HepG2 (cell line): ENCODE measurements around the gene MKRN2OS. TPM values are rescaled to one million over a fixed set of nuclear protein-coding genes. Genes with fewer than 3 reads are reported as not detected.

Source experiments
- ESRRA ChIP-seq: sonication (generic); formaldehyde crosslinking; IDR thresholded peaks from 2 replicates; pipeline ENCODE4 v1.5.1; 2020; ENCODE audit warnings: mild to moderate bottlenecking, low read depth, missing genetic modification reagents
- FOSL1 ChIP-seq: sonication (generic); formaldehyde crosslinking; IDR thresholded peaks from 2 replicates; pipeline ENCODE4 v1.9.0; 2021; ENCODE audit warnings: missing genetic modification reagents, borderline replicate concordance
- GATAD2A ChIP-seq: IDR thresholded peaks from 2 replicates; pipeline ENCODE4 v1.6.1; 2016
- HOXA7 ChIP-seq: sonication (generic); formaldehyde crosslinking; IDR thresholded peaks from 2 replicates; pipeline ENCODE4 v1.8.1; 2022; ENCODE audit warnings: mild to moderate bottlenecking, missing genetic modification reagents, moderate library complexity
- POLR2AphosphoS5 ChIP-seq: IDR thresholded peaks from 2 replicates; pipeline ENCODE4 v1.6.1; 2012; ENCODE audit warnings: low read depth, low read length
- REXO4 ChIP-seq: sonication (generic); formaldehyde crosslinking; IDR thresholded peaks from 2 replicates; pipeline ENCODE4 v1.8.0; 2022; ENCODE audit warnings: missing genetic modification reagents, mild to moderate bottlenecking, borderline replicate concordance
- SMARCE1 ChIP-seq: fragments of 450-650 bp; IDR thresholded peaks from 2 replicates; pipeline ENCODE4 v1.6.1; 2017; ENCODE audit warnings: borderline replicate concordance
- TEAD2 ChIP-seq: sonication (generic); formaldehyde crosslinking; IDR thresholded peaks from 2 replicates; pipeline ENCODE4 v1.9.0; 2021; ENCODE audit warnings: missing genetic modification reagents
- TSC22D2 ChIP-seq: sonication (generic); formaldehyde crosslinking; IDR thresholded peaks from 2 replicates; pipeline ENCODE4 v1.5.1; 2020; ENCODE audit warnings: missing genetic modification reagents, mild to moderate bottlenecking, borderline replicate concordance
- ZNF441 ChIP-seq: sonication (generic); formaldehyde crosslinking; IDR thresholded peaks from 2 replicates; pipeline ENCODE4 v1.7.0; 2021; ENCODE audit warnings: missing genetic modification reagents, borderline replicate concordance
- ZNF563 ChIP-seq: sonication (generic); formaldehyde crosslinking; IDR thresholded peaks from 2 replicates; pipeline ENCODE4 v1.8.0; 2022; ENCODE audit warnings: mild to moderate bottlenecking, moderate library complexity, missing genetic modification reagents
- ZNF614 ChIP-seq: IDR thresholded peaks from 2 replicates; pipeline ENCODE4 v1.6.1; 2018; ENCODE audit warnings: missing biosample characterization, missing genetic modification reagents, inconsistent platforms, borderline replicate concordance
- ZNF678 ChIP-seq: sonication (generic); formaldehyde crosslinking; IDR thresholded peaks from 2 replicates; pipeline ENCODE4 v1.4.0; 2020; ENCODE audit warnings: mild to moderate bottlenecking, missing genetic modification reagents
- ZNF737 ChIP-seq: sonication (generic); formaldehyde crosslinking; IDR thresholded peaks from 2 replicates; pipeline ENCODE4 v1.5.0; 2020; ENCODE audit warnings: missing genetic modification reagents, mild to moderate bottlenecking, borderline replicate concordance
- polyA plus RNA-seq, 8 experiments: library from polyadenylated mRNA; depleted of rRNA in 3 of 8; stranded (reverse) in 7 of 8; unstranded in 1 of 8; fragments of >200 nt; fragmentation: Illumina TruSeq in 4 of 8; extraction: Trizol in 4 of 8; gene quantifications; 2 replicates each; pipeline versions ENCODE4 v1.2.1 to v1.2.3, GENCODE V29; 2011 to 2016; ENCODE audit warnings: low read depth in 4 of 8, missing spikeins in 1 of 8, mixed read lengths in 1 of 8; ENCODE audit not compliant: insufficient read depth in 1 of 8
- total RNA-seq, 5 experiments: library from RNA; depleted of rRNA; stranded (reverse); fragments of >200 nt; fragmentation: Illumina TruSeq; extraction: Trizol; gene quantifications; 2 replicates each; pipeline ENCODE4 v1.2.3, GENCODE V29; 2016; ENCODE audit warnings: low read depth in 1 of 5
- TF ChIP-seq, protein P1 (sequence below): sonication (generic); formaldehyde crosslinking; IDR thresholded peaks from 2 replicates; pipeline ENCODE4 v1.4.0; 2020; ENCODE audit warnings: mild to moderate bottlenecking, missing genetic modification reagents, borderline replicate concordance
- TF ChIP-seq, protein P2 (sequence below): sonication (generic); formaldehyde crosslinking; IDR thresholded peaks from 2 replicates; pipeline ENCODE4 v1.4.0; 2020; ENCODE audit warnings: missing genetic modification reagents
- TF ChIP-seq, protein P3 (sequence below): IDR thresholded peaks from 2 replicates; pipeline ENCODE4 v1.6.1; 2016; ENCODE audit warnings: low read depth, borderline replicate concordance
- TF ChIP-seq, protein P4 (sequence below): sonication (generic); formaldehyde crosslinking; IDR thresholded peaks from 2 replicates; pipeline ENCODE4 v1.5.1; 2020; ENCODE audit warnings: missing genetic modification reagents, mild to moderate bottlenecking, borderline replicate concordance
- TF ChIP-seq, protein P5 (sequence below): sonication (generic); formaldehyde crosslinking; IDR thresholded peaks from 2 replicates; pipeline ENCODE4 v1.4.0; 2020; ENCODE audit warnings: missing genetic modification reagents, mild to moderate bottlenecking, borderline replicate concordance

MKRN2OS gene
- total and polyA plus RNA-seq, 2 of the 13 experiments (the other 11 are each of a cell fraction or from before 2014, with no cell fraction given), result not detected

DNA sequence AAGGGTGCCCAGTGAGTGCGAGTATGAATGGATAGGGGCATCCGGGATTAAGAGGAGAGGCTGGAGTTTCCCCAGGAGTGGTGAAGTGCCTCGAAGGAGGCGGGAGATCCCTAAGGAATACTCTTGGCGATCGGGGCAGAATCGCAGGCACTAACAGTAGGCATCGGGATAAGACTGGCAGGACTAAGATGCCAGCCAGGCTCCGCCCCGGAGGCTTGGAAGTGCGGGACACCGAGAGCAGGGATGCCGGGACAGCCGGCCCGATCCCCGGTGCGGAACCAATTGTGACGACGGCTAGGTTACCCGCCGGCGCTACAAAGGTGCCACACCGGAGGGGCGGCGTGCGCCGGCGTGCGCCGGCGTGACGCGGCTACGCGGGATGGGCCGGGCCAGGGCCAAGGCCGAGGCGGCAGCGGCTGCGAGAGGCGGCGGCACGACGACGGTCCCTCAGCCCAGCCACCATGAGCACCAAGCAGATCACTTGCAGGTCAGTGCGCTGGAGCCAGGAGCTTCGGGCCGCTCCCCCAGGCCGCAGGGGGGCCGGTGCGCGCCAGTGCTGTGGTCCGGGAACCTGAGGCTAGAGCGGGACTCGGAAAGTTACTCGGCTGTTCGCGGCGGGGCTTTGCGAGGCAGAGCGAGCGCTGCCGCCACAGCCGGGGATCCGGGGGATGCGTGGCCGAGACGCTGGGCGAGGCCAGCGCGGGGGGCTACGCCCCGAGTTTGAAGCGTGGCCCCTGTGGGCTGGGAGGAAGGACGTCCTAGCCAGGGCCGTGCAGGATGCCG lies 11.6 kb upstream of the MKRN2OS start, which contains the start of gene MKRN2 (continued):
- TF ChIP-seq, protein P1, sequence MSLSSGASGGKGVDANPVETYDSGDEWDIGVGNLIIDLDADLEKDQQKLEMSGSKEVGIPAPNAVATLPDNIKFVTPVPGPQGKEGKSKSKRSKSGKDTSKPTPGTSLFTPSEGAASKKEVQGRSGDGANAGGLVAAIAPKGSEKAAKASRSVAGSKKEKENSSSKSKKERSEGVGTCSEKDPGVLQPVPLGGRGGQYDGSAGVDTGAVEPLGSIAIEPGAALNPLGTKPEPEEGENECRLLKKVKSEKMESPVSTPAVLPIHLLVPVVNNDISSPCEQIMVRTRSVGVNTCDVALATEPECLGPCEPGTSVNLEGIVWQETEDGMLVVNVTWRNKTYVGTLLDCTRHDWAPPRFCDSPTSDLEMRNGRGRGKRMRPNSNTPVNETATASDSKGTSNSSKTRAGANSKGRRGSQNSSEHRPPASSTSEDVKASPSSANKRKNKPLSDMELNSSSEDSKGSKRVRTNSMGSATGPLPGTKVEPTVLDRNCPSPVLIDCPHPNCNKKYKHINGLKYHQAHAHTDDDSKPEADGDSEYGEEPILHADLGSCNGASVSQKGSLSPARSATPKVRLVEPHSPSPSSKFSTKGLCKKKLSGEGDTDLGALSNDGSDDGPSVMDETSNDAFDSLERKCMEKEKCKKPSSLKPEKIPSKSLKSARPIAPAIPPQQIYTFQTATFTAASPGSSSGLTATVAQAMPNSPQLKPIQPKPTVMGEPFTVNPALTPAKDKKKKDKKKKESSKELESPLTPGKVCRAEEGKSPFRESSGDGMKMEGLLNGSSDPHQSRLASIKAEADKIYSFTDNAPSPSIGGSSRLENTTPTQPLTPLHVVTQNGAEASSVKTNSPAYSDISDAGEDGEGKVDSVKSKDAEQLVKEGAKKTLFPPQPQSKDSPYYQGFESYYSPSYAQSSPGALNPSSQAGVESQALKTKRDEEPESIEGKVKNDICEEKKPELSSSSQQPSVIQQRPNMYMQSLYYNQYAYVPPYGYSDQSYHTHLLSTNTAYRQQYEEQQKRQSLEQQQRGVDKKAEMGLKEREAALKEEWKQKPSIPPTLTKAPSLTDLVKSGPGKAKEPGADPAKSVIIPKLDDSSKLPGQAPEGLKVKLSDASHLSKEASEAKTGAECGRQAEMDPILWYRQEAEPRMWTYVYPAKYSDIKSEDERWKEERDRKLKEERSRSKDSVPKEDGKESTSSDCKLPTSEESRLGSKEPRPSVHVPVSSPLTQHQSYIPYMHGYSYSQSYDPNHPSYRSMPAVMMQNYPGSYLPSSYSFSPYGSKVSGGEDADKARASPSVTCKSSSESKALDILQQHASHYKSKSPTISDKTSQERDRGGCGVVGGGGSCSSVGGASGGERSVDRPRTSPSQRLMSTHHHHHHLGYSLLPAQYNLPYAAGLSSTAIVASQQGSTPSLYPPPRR (CRISPR knock-in tag), result peak; percentile 56; the same call in 1 of the 2 replicates
- TF ChIP-seq, protein P2, sequence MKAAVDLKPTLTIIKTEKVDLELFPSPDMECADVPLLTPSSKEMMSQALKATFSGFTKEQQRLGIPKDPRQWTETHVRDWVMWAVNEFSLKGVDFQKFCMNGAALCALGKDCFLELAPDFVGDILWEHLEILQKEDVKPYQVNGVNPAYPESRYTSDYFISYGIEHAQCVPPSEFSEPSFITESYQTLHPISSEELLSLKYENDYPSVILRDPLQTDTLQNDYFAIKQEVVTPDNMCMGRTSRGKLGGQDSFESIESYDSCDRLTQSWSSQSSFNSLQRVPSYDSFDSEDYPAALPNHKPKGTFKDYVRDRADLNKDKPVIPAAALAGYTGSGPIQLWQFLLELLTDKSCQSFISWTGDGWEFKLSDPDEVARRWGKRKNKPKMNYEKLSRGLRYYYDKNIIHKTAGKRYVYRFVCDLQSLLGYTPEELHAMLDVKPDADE, result peak; percentile 80; the same call in 1 of the 2 replicates
- TF ChIP-seq TEAD2 (no peak), ZNF441 (CRISPR knock-in tag) (peak; percentile 60; the same call in 1 of the 2 replicates), ZNF678 (CRISPR knock-in tag) (0 out of 2 replicates have a peak, but pooled peaks have one; percentile 78), POLR2AphosphoS5 (peak; percentile 84), ZNF563 (CRISPR knock-in tag) (peak; percentile 93), ZNF614 (CRISPR knock-in tag) (0 out of 2 replicates have a peak, but pooled peaks have one; percentile 44), SMARCE1 (no peak), FOSL1 (no peak), ZNF737 (no peak; the same call in 1 of the 2 replicates), GATAD2A (CRISPR knock-in tag) (peak; percentile 54; the same call in 1 of the 2 replicates), ESRRA (CRISPR knock-in tag) (no peak), TSC22D2 (CRISPR knock-in tag) (no peak), HOXA7 (CRISPR knock-in tag) (no peak), REXO4 (CRISPR knock-in tag) (no peak)
- TF ChIP-seq, protein P3, sequence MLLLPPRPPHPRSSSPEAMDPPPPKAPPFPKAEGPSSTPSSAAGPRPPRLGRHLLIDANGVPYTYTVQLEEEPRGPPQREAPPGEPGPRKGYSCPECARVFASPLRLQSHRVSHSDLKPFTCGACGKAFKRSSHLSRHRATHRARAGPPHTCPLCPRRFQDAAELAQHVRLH (CRISPR knock-in tag), result no peak; the same call in 1 of the 2 replicates
- TF ChIP-seq, protein P4, sequence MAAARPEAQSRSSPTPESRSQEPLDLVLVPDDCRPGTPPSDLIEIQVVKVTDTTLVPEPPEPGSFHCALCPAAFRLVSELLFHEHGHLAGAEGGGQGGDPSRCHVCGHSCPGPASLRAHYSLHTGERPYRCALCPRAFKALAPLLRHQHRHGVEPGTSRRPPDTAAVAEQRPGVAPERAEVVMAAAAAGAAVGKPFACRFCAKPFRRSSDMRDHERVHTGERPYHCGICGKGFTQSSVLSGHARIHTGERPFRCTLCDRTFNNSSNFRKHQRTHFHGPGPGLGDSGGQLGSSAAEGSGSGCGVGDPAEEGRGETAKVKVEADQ (CRISPR knock-in tag), result peak; percentile 73; the same call in 1 of the 2 replicates
- TF ChIP-seq, protein P5, sequence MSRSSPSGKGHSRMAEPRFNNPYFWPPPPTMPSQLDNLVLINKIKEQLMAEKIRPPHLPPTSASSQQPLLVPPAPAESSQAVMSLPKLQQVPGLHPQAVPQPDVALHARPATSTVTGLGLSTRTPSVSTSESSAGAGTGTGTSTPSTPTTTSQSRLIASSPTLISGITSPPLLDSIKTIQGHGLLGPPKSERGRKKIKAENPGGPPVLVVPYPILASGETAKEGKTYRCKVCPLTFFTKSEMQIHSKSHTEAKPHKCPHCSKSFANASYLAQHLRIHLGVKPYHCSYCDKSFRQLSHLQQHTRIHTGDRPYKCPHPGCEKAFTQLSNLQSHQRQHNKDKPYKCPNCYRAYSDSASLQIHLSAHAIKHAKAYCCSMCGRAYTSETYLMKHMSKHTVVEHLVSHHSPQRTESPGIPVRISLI (CRISPR knock-in tag), result 0 out of 2 replicates have a peak, but pooled peaks have one; percentile 31
